GM10248 (cell line): ENCODE measurements around the gene PCNX3.

ENCODE experiments used
- CTCF ChIA-PET: fragments of 300-600 bp; sonication (Branson Sonifier 250); formaldehyde crosslinking; extraction: SDS; loops from one replicate; lab custom pipeline; 2021; ENCODE audit warnings: antibody characterized with exemption; lab: Yijun Ruan, JAX
- POLR2A ChIA-PET: fragments of 350-650 bp; sonication (Branson Sonifier 250); formaldehyde crosslinking; extraction: SDS; loops from one replicate; lab custom pipeline; 2020; ENCODE audit warnings: antibody characterized with exemption; lab: Yijun Ruan, JAX
- DNase-seq: peaks from one replicate; pipeline ENCODE4 v3.0.0; 2012; ENCODE audit errors: extremely low spot score
- CTCF ChIP-seq: IDR thresholded peaks from 2 replicates; pipeline ENCODE4 v1.5.1; 2012; ENCODE audit warnings: mild to moderate bottlenecking, low read depth; ENCODE audit errors: extremely low read depth, missing control alignments, control extremely low read depth

Gene PCNX3

DNA sequence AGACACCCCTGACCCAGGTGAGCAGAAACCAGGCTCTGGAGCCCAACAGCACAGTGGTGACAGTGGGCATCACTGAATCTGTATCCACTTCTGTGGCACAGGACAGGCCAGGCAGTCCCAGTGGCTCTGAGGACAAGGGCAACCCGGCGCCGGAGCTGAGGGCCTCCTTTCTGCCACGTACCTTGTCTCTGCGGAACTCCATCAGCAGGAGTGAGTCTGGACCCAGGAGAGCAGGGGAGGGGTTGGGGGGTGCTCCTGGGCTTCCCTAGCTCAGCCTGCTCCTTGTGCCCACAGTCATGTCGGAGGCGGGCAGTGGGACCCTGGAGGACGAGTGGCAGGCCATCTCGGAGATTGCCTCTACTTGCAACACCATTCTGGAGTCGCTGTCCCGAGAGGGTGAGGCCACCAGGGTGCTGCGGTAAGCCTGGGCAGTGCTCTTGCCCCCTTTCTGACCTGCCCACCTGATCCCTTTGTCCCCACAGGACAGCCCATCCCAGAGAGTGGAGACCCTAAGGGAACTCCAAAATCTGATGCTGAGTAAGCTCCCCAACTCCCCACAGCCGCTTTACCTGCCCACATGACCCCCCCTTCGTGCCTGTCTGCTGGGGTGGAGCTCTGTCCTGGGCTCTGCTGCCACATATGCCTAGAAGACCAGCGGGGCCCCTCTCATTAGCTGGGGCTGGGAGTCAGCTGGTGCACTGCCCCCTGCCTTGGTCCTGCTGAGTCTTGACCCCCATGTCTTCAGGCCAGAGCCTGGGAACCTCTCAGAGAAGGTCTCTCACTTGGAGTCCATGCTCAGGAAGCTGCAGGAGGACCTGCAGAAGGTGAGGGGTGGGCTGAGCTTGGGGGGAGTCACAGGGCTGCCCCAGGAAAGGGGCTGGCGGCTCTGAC, 34.3 kb downstream of the PCNX3 start:
- ChIA-PET POLR2A (interaction anchor here (1.3 to 5.0 kb wide), 2 partner anchors 10 kb away, joined by 3 to 31 read pairs; partner anchors contain the start of gene SIPA1), CTCF (interaction anchor here (1.1 to 1.4 kb wide), 4 partner anchors 9 to 24 kb away, joined by 3 to 5 read pairs (median 4); partner anchors contain the start of gene SIPA1)
- TF ChIP-seq CTCF = no peak

DNA sequence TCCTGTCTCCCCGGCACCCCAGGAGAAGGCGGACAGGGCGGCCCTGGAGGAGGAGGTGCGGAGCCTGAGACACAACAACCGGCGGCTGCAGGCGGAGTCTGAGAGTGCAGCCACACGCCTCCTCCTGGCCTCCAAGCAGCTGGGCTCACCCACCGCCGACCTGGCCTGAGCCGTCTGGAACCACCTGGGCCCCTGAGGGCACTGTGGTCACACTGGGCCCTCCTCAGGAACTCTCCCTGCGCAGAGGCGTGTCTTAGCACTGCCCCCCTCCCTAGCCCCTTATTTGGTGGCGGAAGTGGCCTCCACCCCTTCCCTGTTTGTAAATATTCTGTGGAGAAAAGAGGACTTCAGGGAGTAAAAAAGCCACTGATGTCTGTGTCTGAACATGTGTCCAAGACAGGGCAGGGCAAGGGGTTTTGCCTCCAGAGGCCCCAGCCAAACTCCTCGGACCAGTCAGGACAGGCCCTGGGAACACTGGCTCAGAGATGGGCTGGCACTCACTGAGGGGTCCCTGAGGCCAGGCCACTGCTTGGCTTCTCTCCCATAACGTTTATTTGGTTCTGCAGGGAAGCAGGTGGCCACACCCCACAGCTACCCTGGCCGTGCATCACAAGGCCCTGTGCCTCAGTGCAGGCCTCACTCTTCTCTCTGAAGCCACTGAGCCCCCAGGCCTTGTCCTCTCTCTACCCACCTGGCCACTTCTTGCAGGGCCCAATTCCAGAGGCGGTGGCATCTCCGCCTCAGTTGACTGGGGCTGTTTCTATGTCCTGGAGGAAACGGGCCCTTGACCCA, 35.2 kb downstream of the PCNX3 start:
- TF ChIP-seq CTCF = no peak
- DNase-seq = no peak
- POLR2A ChIA-PET = interaction anchor here (5.0 kb wide), 1 partner anchor 11 kb away, joined by 31 read pairs; the partner anchor contains the start of gene SIPA1
- CTCF ChIA-PET = interaction anchor here (1.1 kb wide), 1 partner anchor 25 kb away, joined by 3 read pairs; no protein-coding TSS in a partner anchor

More for the DNA sequence above, 34.3 kb downstream of the PCNX3 start:
- DNase-seq = no peak

DNA sequence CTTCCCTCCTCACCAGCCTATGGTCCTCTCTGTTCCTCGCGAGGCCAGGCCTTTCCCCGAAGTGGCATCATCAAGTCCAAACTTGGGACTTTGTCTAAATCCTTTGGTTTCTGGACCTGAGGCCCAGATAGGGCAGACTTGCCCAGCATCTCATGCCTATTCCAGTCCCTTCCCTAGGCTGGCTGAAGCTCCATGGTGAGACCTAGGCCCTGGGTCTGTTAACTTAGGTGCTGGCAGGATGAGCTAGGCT, 35.7 kb downstream of the PCNX3 start:
- no peak for TF ChIP-seq CTCF
- ChIA-PET CTCF (no interaction called here), POLR2A (interaction anchor here (0.6 to 5.0 kb wide), 2 partner anchors 11 to 28 kb away, joined by 3 to 31 read pairs; partner anchors contain the start of gene SIPA1)
- no peak for DNase-seq

- no peak for TF ChIP-seq CTCF
- DNase-seq = no peak
- POLR2A ChIA-PET = interaction anchor here (0.6 to 5.0 kb wide), 4 partner anchors 11 to 588 kb away, joined by 3 to 31 read pairs (median 10); partner anchors contain the start of genes RELA and SIPA1
- CTCF ChIA-PET = interaction anchor here (1.0 to 2.4 kb wide), 5 partner anchors 9 to 232 kb away, joined by 3 to 9 read pairs (median 5); no protein-coding TSS in a partner anchor
These were observed 36.3 kb downstream of the PCNX3 start for GRCh38 chr11:65651589-65652510.

GRCh38 chr11:65652511-65653228, 37.1 kb downstream of the PCNX3 start:
- DNase-seq = peak; percentile 99
- POLR2A ChIA-PET = interaction anchor here (1.0 to 5.0 kb wide), 3 partner anchors 10 to 589 kb away, joined by 5 to 31 read pairs (median 15); partner anchors contain the start of genes RELA and SIPA1
- TF ChIP-seq CTCF = no peak
- CTCF ChIA-PET = interaction anchor here (1.0 to 2.4 kb wide), 9 partner anchors 8 to 237 kb away, joined by 3 to 9 read pairs (median 3); no protein-coding TSS in a partner anchor
